Rectal smooth muscle tissue (tissue), 1 donor: ENCODE results near the gene RASGRP2.

ENCODE experiments used
- H3K27ac ChIP-seq: one replicate; pipeline ENCODE4 v1.7.0; 2013; ENCODE audit warnings: low read depth, low read length, inconsistent platforms
- H3K27me3 ChIP-seq: one replicate; pipeline ENCODE4 v1.7.0; 2013; ENCODE audit warnings: low read length; ENCODE audit not compliant: control insufficient read depth, insufficient read depth
- H3K36me3 ChIP-seq: one replicate; pipeline ENCODE4 v1.7.0; 2013; ENCODE audit warnings: low read length; ENCODE audit not compliant: control insufficient read depth, insufficient read depth
- H3K4me1 ChIP-seq: one replicate; pipeline ENCODE4 v1.7.0; 2013; ENCODE audit warnings: low read length; ENCODE audit not compliant: control insufficient read depth, insufficient read depth
- H3K4me3 ChIP-seq: one replicate; pipeline ENCODE4 v1.7.0; 2013; ENCODE audit warnings: low read length
- H3K9ac ChIP-seq: one replicate; pipeline ENCODE4 v1.7.0; 2013; ENCODE audit warnings: low read length

The RASGRP2 gene

GRCh38 chr11:64759722-64760719 lies 16.1 kb upstream of the RASGRP2 start, which contains the start of gene PYGM:
TSS of gene PYGM (minus strand) at chr11:64759974. CDS start at chr11:64759898, 76 bp downstream.
- H3K9ac ChIP-seq = no peak within 1 kb of the TSS
- peaks cover 51% of the 10 kb centered on the region for H3K4me1 ChIP-seq
- peak within 1 kb of the TSS; percentile 60 for H3K4me3 ChIP-seq

GRCh38 chr11:64759131-64759721 lies 15.3 kb upstream of the RASGRP2 start:
- H3K27ac ChIP-seq = peak overlapping the region; percentile 87
- H3K4me3 ChIP-seq = peak overlapping the region; percentile 60

More at GRCh38 chr11:64759722-64760719, 16.1 kb upstream of the RASGRP2 start, which contains the start of gene PYGM:
- no peaks in the 10 kb centered on the region for H3K27me3 ChIP-seq
- peaks cover 15% of the 10 kb centered on the region for H3K36me3 ChIP-seq
- peak within 1 kb of the TSS; percentile 87 for H3K27ac ChIP-seq

GRCh38 chr11:64758330-64759079 lies 14.6 kb upstream of the RASGRP2 start:
- Histone ChIP-seq H3K36me3 (peaks cover 9% of the 10 kb centered on the region), H3K9ac (no peak overlapping the region), H3K4me1 (peaks cover 37% of the 10 kb centered on the region), H3K4me3 (peak overlapping the region; percentile 14), H3K27ac (peak overlapping the region; percentile 87), H3K27me3 (no peaks in the 10 kb centered on the region)

More at GRCh38 chr11:64759131-64759721, 15.3 kb upstream of the RASGRP2 start:
- Histone ChIP-seq H3K9ac (no peak overlapping the region), H3K4me1 (peaks cover 45% of the 10 kb centered on the region), H3K36me3 (peaks cover 9% of the 10 kb centered on the region), H3K27me3 (no peaks in the 10 kb centered on the region)

DNA sequence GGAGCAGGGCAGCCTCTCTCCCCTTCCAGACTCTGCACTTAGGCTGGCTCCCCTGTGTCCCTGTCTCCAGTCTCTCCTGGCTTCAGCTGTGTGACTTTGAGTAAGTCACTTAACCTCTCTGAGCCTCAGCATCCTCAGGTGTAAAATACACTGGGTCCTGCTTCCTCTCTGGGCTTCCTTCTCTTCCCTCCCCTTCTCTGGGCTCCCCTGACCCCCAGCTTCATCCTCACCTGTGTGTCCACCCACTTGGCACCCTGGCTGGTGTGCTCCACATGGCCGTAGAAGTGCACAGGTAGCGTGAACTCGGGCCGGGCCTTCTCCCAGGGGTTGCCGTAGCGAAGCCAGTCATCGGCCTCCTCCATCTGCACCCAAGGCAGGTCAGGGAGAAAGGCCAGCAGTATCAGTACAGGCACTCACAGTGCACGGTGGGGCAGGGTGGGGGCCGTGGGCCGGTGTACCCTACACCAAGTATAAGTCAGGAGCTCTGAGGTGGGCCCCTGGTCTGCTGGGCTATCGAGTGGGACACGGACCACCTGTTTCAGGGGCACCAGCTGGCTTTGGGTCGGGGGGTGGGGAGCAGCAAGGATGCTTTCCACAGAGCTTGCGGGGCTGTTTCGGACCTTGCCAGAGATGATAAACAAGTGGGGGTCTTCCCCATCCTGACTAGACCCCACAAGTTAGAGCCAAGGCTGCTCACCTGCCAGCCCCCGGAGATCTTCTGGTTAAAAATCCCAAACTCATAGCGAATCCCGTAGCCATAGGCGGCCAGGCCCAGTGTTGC lies 13.8 kb upstream of the RASGRP2 start:
- Histone ChIP-seq H3K4me3 (no peak overlapping the region), H3K4me1 (peaks cover 30% of the 10 kb centered on the region), H3K27ac (no peak overlapping the region), H3K36me3 (peaks cover 7% of the 10 kb centered on the region), H3K27me3 (no peaks in the 10 kb centered on the region), H3K9ac (no peak overlapping the region)

DNA sequence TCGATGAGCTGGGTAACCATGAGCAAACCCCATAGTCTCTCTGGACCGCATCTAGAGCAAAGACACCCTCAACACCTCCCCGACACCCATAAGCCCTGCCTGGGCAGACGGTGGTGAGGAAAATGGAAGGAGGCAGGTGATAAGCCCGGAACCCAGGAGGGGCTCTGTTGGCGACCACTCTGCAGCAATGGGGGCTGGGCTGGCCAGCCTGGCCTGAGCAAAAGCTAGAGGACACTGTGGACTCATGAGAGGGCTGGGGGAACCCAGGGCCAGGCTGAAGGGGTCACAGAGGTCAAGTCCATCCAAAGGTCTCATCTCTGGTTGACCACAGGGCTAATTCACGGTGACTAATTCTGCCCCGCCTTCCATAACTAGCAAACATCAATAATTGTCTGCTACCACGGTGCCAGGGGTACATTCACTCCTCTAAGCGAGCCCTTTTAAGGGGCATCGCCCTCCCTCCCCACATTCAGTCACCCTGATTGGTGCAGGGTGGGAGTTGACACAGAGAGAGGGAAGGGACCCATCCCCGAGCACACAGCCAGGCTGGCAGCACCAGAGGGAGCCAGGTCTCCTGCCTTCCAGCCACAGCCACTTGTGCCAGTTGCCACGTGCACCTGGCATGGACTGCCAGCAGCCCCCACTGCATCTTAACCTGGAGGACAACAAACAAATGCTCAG lies 11.9 kb upstream of the RASGRP2 start:
- Histone ChIP-seq H3K27ac (no peak overlapping the region), H3K36me3 (no peaks in the 10 kb centered on the region), H3K4me1 (peaks cover 20% of the 10 kb centered on the region), H3K27me3 (no peaks in the 10 kb centered on the region), H3K9ac (no peak overlapping the region), H3K4me3 (no peak overlapping the region)

DNA sequence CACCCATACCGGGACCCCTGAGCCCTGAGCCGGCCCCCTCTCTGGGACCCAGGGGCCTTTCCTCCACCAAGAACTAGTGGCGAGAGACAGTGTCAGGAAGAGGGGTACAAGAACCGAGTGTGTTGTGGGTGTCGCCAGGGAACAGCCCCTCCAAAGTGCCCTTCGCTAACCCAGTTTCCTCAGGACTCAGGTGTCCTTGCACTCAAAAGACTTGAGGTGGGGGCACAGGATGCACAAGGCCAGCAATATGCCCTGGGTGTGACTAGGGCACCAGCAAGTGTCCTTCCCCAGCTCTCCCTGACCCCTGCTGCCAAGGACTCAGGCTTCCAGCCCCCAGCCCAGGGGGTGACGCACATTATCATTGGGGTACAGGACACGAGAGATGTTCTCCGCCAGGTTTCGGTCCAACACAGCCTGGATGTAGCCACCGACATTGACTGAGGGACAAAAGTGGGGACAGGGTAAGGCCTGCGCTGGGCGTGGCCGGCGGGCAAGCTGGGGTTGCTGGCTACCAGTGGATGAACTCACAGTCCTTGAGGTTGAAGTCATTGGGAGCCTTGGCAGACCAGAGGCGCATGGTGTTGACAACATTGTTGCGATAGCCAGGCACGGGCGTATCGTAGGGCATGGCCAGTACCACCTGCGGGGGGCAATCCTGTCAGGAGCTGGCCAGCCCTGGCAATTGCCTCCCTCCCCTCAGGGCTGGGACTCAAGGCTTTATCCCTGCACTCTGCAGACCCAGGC lies 11.1 kb upstream of the RASGRP2 start:
- no peak overlapping the region for H3K9ac ChIP-seq
- H3K4me1 ChIP-seq = peaks cover 13% of the 10 kb centered on the region
- H3K27ac ChIP-seq = no peak overlapping the region
- H3K36me3 ChIP-seq = no peaks in the 10 kb centered on the region
- H3K4me3 ChIP-seq = no peak overlapping the region
- H3K27me3 ChIP-seq = no peaks in the 10 kb centered on the region

- peaks cover 5% of the 10 kb centered on the region for H3K4me1 ChIP-seq
- no peak overlapping the region for H3K4me3 ChIP-seq
- H3K27me3 ChIP-seq = no peaks in the 10 kb centered on the region
- H3K9ac ChIP-seq = no peak overlapping the region
- no peak overlapping the region for H3K27ac ChIP-seq
- no peaks in the 10 kb centered on the region for H3K36me3 ChIP-seq
Observed at GRCh38 chr11:64754124-64754918, 10.4 kb upstream of the RASGRP2 start.

DNA sequence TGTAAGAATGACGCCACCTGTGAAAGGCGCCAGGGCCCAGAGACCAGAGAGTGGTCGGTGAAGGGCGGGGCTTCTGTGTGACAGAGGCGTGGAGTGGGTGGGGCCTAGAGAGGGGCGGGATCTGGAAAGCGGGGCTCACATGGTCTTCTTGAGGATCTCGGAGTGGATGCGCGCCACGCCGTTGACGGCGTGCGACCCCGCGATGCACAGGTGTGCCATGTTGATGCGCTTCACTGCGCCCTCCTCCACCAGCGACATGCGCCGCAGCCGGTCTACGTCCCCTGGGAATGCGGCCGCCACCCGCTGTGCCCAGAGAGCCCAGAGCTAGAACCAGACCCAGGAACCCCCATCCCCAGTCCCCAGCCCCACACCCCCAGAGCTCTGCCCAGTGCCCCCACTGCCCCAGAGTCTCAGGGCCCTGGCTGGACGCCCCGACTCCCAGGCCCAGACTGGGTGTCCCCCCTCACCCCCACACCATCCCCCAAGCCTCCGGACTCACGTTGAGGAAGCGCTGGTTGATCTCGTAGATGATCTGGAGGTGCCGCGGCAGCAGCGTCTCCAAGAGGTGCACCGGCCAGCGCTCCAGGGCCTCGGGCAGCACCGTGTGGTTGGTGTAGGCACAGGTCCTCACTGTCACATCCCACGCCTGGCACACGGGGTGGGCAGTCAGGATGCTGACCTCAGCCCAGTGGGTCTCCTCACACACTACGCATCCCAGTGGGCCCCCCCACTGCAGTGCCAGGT lies 9.6 kb upstream of the RASGRP2 start:
- Histone ChIP-seq H3K9ac (no peak overlapping the region), H3K36me3 (no peaks in the 10 kb centered on the region), H3K4me1 (peaks cover 1% of the 10 kb centered on the region), H3K27me3 (no peaks in the 10 kb centered on the region), H3K27ac (no peak overlapping the region), H3K4me3 (no peak overlapping the region)

- no peak overlapping the region for H3K4me3 ChIP-seq
- no peaks in the 10 kb centered on the region for H3K36me3 ChIP-seq
- H3K9ac ChIP-seq = no peak overlapping the region
- H3K27ac ChIP-seq = no peak overlapping the region
- H3K27me3 ChIP-seq = no peaks in the 10 kb centered on the region
- no peaks in the 10 kb centered on the region for H3K4me1 ChIP-seq
Observed at GRCh38 chr11:64753019-64753379, 9.1 kb upstream of the RASGRP2 start.
